Neural cell (in vitro differentiated cells): ENCODE measurements around the gene CCDC152.

Experiments
- EP300 ChIP-seq: fragments of 450-650 bp; conservative IDR thresholded peaks from 2 replicates; pipeline ENCODE4 v1.6.1; 2014; ENCODE audit warnings: antibody characterized with exemption, mild to moderate bottlenecking, moderate library complexity; ENCODE audit not compliant: poor library complexity, severe bottlenecking
- EZH2 ChIP-seq: fragments of 200-600, 300-800 bp; shearing (Covaris generic), sonication (generic); IDR thresholded peaks from 2 replicates; pipeline ENCODE4 v1.6.1; 2014; ENCODE audit warnings: antibody characterized with exemption, low read length, borderline replicate concordance, mild to moderate bottlenecking; ENCODE audit not compliant: insufficient read depth, poor library complexity, severe bottlenecking
- MXI1 ChIP-seq: fragments of 450-650 bp; conservative IDR thresholded peaks from 2 replicates; pipeline ENCODE4 v1.6.1; 2014; ENCODE audit warnings: antibody characterized with exemption, mild to moderate bottlenecking; ENCODE audit not compliant: poor library complexity, severe bottlenecking
- POLR2AphosphoS5 ChIP-seq: IDR thresholded peaks from 2 replicates; pipeline ENCODE4 v1.6.1; 2012
- RAD21 ChIP-seq: fragments of 450-650 bp; conservative IDR thresholded peaks from 2 replicates; pipeline ENCODE4 v1.6.1; 2014; ENCODE audit warnings: antibody characterized with exemption, mild to moderate bottlenecking, moderate library complexity
- TF ChIP-seq, protein P1 (sequence below): fragments of 450-650 bp; IDR thresholded peaks from 2 replicates; pipeline ENCODE4 v1.5.1; 2014; ENCODE audit warnings: antibody characterized with exemption, mild to moderate bottlenecking, moderate library complexity; ENCODE audit not compliant: poor library complexity, severe bottlenecking
- TF ChIP-seq, protein P2 (sequence below): IDR thresholded peaks from 2 replicates; pipeline ENCODE4 v1.6.1; 2012; ENCODE audit warnings: borderline replicate concordance

DNA sequence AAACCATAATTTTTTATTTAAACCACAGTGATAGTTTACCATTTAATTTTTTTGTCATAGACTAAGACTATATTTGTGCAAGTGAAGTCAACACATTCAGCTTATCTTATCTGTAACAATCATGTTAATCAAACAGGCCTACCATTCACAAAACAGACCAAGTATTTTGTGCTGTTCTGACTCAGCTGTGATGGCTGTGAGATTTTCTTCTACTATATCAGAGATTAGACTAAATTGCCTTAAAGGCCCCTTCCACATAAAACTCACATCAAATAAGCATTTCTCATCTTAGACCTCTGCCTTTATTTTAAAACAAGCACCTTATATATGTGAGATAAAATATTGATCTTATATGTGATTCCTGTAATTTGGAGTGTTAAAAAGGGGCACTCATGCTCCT lies 13.4 kb downstream of the CCDC152 start:
- TF ChIP-seq, protein P1, sequence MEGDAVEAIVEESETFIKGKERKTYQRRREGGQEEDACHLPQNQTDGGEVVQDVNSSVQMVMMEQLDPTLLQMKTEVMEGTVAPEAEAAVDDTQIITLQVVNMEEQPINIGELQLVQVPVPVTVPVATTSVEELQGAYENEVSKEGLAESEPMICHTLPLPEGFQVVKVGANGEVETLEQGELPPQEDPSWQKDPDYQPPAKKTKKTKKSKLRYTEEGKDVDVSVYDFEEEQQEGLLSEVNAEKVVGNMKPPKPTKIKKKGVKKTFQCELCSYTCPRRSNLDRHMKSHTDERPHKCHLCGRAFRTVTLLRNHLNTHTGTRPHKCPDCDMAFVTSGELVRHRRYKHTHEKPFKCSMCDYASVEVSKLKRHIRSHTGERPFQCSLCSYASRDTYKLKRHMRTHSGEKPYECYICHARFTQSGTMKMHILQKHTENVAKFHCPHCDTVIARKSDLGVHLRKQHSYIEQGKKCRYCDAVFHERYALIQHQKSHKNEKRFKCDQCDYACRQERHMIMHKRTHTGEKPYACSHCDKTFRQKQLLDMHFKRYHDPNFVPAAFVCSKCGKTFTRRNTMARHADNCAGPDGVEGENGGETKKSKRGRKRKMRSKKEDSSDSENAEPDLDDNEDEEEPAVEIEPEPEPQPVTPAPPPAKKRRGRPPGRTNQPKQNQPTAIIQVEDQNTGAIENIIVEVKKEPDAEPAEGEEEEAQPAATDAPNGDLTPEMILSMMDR, result no peak
- no peak for TF ChIP-seq RAD21
- no peak for TF ChIP-seq POLR2AphosphoS5
- TF ChIP-seq EZH2, result no peak
- no peak for TF ChIP-seq MXI1
- no peak for TF ChIP-seq EP300
- TF ChIP-seq, protein P2, sequence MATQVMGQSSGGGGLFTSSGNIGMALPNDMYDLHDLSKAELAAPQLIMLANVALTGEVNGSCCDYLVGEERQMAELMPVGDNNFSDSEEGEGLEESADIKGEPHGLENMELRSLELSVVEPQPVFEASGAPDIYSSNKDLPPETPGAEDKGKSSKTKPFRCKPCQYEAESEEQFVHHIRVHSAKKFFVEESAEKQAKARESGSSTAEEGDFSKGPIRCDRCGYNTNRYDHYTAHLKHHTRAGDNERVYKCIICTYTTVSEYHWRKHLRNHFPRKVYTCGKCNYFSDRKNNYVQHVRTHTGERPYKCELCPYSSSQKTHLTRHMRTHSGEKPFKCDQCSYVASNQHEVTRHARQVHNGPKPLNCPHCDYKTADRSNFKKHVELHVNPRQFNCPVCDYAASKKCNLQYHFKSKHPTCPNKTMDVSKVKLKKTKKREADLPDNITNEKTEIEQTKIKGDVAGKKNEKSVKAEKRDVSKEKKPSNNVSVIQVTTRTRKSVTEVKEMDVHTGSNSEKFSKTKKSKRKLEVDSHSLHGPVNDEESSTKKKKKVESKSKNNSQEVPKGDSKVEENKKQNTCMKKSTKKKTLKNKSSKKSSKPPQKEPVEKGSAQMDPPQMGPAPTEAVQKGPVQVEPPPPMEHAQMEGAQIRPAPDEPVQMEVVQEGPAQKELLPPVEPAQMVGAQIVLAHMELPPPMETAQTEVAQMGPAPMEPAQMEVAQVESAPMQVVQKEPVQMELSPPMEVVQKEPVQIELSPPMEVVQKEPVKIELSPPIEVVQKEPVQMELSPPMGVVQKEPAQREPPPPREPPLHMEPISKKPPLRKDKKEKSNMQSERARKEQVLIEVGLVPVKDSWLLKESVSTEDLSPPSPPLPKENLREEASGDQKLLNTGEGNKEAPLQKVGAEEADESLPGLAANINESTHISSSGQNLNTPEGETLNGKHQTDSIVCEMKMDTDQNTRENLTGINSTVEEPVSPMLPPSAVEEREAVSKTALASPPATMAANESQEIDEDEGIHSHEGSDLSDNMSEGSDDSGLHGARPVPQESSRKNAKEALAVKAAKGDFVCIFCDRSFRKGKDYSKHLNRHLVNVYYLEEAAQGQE, result no peak
